HUES64 (cell line): ENCODE results near the gene ATP6V0A1.

ENCODE experiments used
- H3K27ac ChIP-seq: 2 replicates; pipeline ENCODE4 v1.7.0; 2013; ENCODE audit warnings: low read depth, low read length, inconsistent platforms
- H3K27me3 ChIP-seq: 2 replicates; pipeline ENCODE4 v1.6.1; 2013; ENCODE audit warnings: mild to moderate bottlenecking, low read length; ENCODE audit not compliant: insufficient read depth
- H3K36me3 ChIP-seq: 2 replicates; pipeline ENCODE4 v1.6.1; 2013; ENCODE audit warnings: mild to moderate bottlenecking, low read length; ENCODE audit not compliant: insufficient read depth
- H3K4me1 ChIP-seq: 2 replicates; pipeline ENCODE4 v1.6.1; 2013; ENCODE audit warnings: mild to moderate bottlenecking, low read length, moderate library complexity; ENCODE audit not compliant: insufficient read depth
- H3K4me3 ChIP-seq: 2 replicates; pipeline ENCODE4 v1.5.1; 2013; ENCODE audit warnings: mild to moderate bottlenecking, low read length, moderate library complexity
- H3K9ac ChIP-seq: 2 replicates; pipeline ENCODE4 v1.6.1; 2013; ENCODE audit warnings: mild to moderate bottlenecking, low read depth, low read length
- H3K9me3 ChIP-seq: 2 replicates; pipeline ENCODE4 v1.6.1; 2013; ENCODE audit warnings: low read depth, low read length; ENCODE audit not compliant: insufficient read depth
- WGBS: fragments of 150-250, 120-280 bp; methylation state at CpG from one replicate; pipeline ENCODE4 v1.1.7; 2013; ENCODE audit warnings: missing lambda C conversion rate; 5-methylcytosine and 5-hydroxymethylcytosine counted together

Gene ATP6V0A1

GRCh38 chr17:42509841-42510240, 51.2 kb downstream of the ATP6V0A1 start:
- Histone ChIP-seq H3K4me1 (no peaks in the 10 kb centered on the region; the same call in 1 of the 2 replicates), H3K9ac (no peak overlapping the region), H3K27me3 (no peaks in the 10 kb centered on the region), H3K9me3 (no peaks in the 10 kb centered on the region), H3K27ac (no peak overlapping the region), H3K4me3 (no peak overlapping the region), H3K36me3 (peaks cover 39% of the 10 kb centered on the region)
- WGBS: 98% methylated on average over 2 of the region's 2 CpGs

- Histone ChIP-seq H3K27ac (no peak overlapping the region), H3K27me3 (no peaks in the 10 kb centered on the region), H3K9ac (no peak overlapping the region), H3K9me3 (no peaks in the 10 kb centered on the region), H3K36me3 (peaks cover 37% of the 10 kb centered on the region), H3K4me1 (no peaks in the 10 kb centered on the region), H3K4me3 (no peak overlapping the region)
- 97% methylated on average over 9 of the region's 9 CpGs for WGBS
Observed at GRCh38 chr17:42512246-42512645, 53.6 kb downstream of the ATP6V0A1 start.

GRCh38 chr17:42512733-42513251, 54.1 kb downstream of the ATP6V0A1 start:
- Histone ChIP-seq H3K9me3 (no peaks in the 10 kb centered on the region), H3K4me3 (no peak overlapping the region), H3K36me3 (peaks cover 31% of the 10 kb centered on the region), H3K27ac (no peak overlapping the region), H3K4me1 (no peaks in the 10 kb centered on the region), H3K9ac (no peak overlapping the region), H3K27me3 (no peaks in the 10 kb centered on the region)
- WGBS: 87% methylated on average over 6 of the region's 6 CpGs

GRCh38 chr17:42513686-42514085, 55.0 kb downstream of the ATP6V0A1 start:
- WGBS: 96% methylated on average over 11 of the region's 11 CpGs

GRCh38 chr17:42514279-42514678, 55.6 kb downstream of the ATP6V0A1 start:
- no peak overlapping the region for H3K9ac ChIP-seq
- WGBS: 97% methylated on average over 11 of the region's 11 CpGs
- H3K4me1 ChIP-seq: peaks cover 7% of the 10 kb centered on the region; the same call in 1 of the 2 replicates
- H3K36me3 ChIP-seq: peaks cover 21% of the 10 kb centered on the region
- H3K27ac ChIP-seq: no peak overlapping the region
- H3K27me3 ChIP-seq: no peaks in the 10 kb centered on the region
- H3K9me3 ChIP-seq: no peaks in the 10 kb centered on the region
- H3K4me3 ChIP-seq: no peak overlapping the region

More at GRCh38 chr17:42513686-42514085, 55.0 kb downstream of the ATP6V0A1 start:
- H3K36me3 ChIP-seq: peaks cover 26% of the 10 kb centered on the region
- no peaks in the 10 kb centered on the region for H3K9me3 ChIP-seq
- H3K4me3 ChIP-seq: no peak overlapping the region
- no peaks in the 10 kb centered on the region for H3K27me3 ChIP-seq
- H3K9ac ChIP-seq: no peak overlapping the region
- H3K27ac ChIP-seq: no peak overlapping the region
- peaks cover 1% of the 10 kb centered on the region; the same call in 1 of the 2 replicates for H3K4me1 ChIP-seq

- Histone ChIP-seq H3K36me3 (peaks cover 21% of the 10 kb centered on the region), H3K4me3 (no peak overlapping the region), H3K27me3 (no peaks in the 10 kb centered on the region), H3K9me3 (no peaks in the 10 kb centered on the region), H3K27ac (no peak overlapping the region), H3K9ac (no peak overlapping the region), H3K4me1 (peaks cover 13% of the 10 kb centered on the region)
- 95% methylated on average over 8 of the region's 8 CpGs for WGBS
Observed at GRCh38 chr17:42514867-42515266, 56.2 kb downstream of the ATP6V0A1 start.

- Histone ChIP-seq H3K4me1 (peaks cover 23% of the 10 kb centered on the region), H3K9me3 (no peaks in the 10 kb centered on the region), H3K4me3 (no peak overlapping the region), H3K9ac (no peak overlapping the region), H3K36me3 (peaks cover 25% of the 10 kb centered on the region), H3K27me3 (no peaks in the 10 kb centered on the region), H3K27ac (no peak overlapping the region)
- WGBS: 31% methylated on average over 9 of the region's 9 CpGs
Observed at GRCh38 chr17:42517516-42517915, 58.8 kb downstream of the ATP6V0A1 start.

GRCh38 chr17:42518046-42518754, 59.5 kb downstream of the ATP6V0A1 start:
- Histone ChIP-seq H3K9ac (no peak overlapping the region), H3K9me3 (no peaks in the 10 kb centered on the region), H3K36me3 (peaks cover 25% of the 10 kb centered on the region), H3K27me3 (no peaks in the 10 kb centered on the region), H3K27ac (no peak overlapping the region), H3K4me3 (no peak overlapping the region), H3K4me1 (peaks cover 23% of the 10 kb centered on the region)
- 87% methylated on average over 8 of the region's 9 CpGs for WGBS

- peaks cover 20% of the 10 kb centered on the region for H3K36me3 ChIP-seq
- H3K4me3 ChIP-seq: no peak overlapping the region
- H3K27ac ChIP-seq: peak overlapping the region; percentile 94
- WGBS: 82% methylated on average over 6 of the region's 6 CpGs
- H3K4me1 ChIP-seq: peaks cover 23% of the 10 kb centered on the region
- no peaks in the 10 kb centered on the region for H3K27me3 ChIP-seq
- H3K9ac ChIP-seq: peak overlapping the region; percentile 69; the same call in 1 of the 2 replicates
- no peaks in the 10 kb centered on the region for H3K9me3 ChIP-seq
Observed at GRCh38 chr17:42518755-42519545, 60.3 kb downstream of the ATP6V0A1 start.

GRCh38 chr17:42519546-42520491, 61.1 kb downstream of the ATP6V0A1 start:
- 28% methylated on average over 12 of the region's 12 CpGs for WGBS
- peaks cover 14% of the 10 kb centered on the region for H3K36me3 ChIP-seq
- H3K4me1 ChIP-seq: peaks cover 23% of the 10 kb centered on the region
- no peaks in the 10 kb centered on the region for H3K9me3 ChIP-seq
- peak overlapping the region; percentile 94 for H3K27ac ChIP-seq
- peak overlapping the region; percentile 69; the same call in 1 of the 2 replicates for H3K9ac ChIP-seq
- H3K4me3 ChIP-seq: 0 out of 2 replicates have a peak overlapping the region, but pooled peaks have one; percentile 5
- H3K27me3 ChIP-seq: no peaks in the 10 kb centered on the region
